SK-N-SH (cell line): ENCODE results near the gene STRADB. TPM values are rescaled to one million over a fixed set of nuclear protein-coding genes. Genes with fewer than 3 reads are reported as not detected.

Experiments used
- CTCF ChIA-PET: fragments of 300-600, 350-600 bp; formaldehyde crosslinking; extraction: SDS; loops from one replicate; lab custom pipeline; 2021; lab: Yijun Ruan, JAX
- POLR2A ChIA-PET: fragments of 350-600 bp; sonication (Branson Sonifier 250); formaldehyde crosslinking; extraction: SDS; loops from one replicate; lab custom pipeline; 2020; ENCODE audit warnings: antibody characterized with exemption, inconsistent platforms; lab: Yijun Ruan, JAX
- DNase-seq: peaks from one replicate; pipeline ENCODE4 v3.0.0; 2012
- H2AFZ ChIP-seq: fragments of 200-600 bp; sonication (generic); 2 replicates; pipeline ENCODE4 v1.8.1; 2016; ENCODE audit warnings: antibody characterized with exemption, mild to moderate bottlenecking, low read depth
- H3F3A ChIP-seq: fragments of 200-600 bp; sonication (generic); replicated peaks from 2 replicates; pipeline ENCODE3; 2016; ENCODE audit warnings: antibody characterized with exemption, mild to moderate bottlenecking; ENCODE audit not compliant: insufficient read depth
- H3K27ac ChIP-seq, 2 experiments: fragments of 200-500 bp in 1 of 2; fragments of 200-600 bp in 1 of 2; sonication (Bioruptor generic) in 1 of 2; sonication (generic), shearing (Covaris generic) in 1 of 2; 2 replicates each; pipeline versions ENCODE4 v1.5.1 to v1.6.1; 2014 to 2016; ENCODE audit warnings: low read depth in 2 of 2, inconsistent platforms in 1 of 2, low read length in 1 of 2, mild to moderate bottlenecking in 1 of 2, mixed read lengths in 1 of 2
- H3K27me3 ChIP-seq: fragments of 200-600 bp; sonication (generic), shearing (Covaris generic); 2 replicates; pipeline ENCODE4 v1.6.1; 2016; ENCODE audit warnings: mixed run types; ENCODE audit not compliant: insufficient read depth
- H3K36me3 ChIP-seq, 2 experiments: fragments of 200-500 bp in 1 of 2; fragments of 200-600 bp in 1 of 2; sonication (Bioruptor generic) in 1 of 2; sonication (generic) in 1 of 2; replicated peaks in 1 of 2; 2 replicates each; pipeline versions ENCODE3 to v1.5.1; 2014 to 2016; ENCODE audit warnings: low read length in 1 of 2, mild to moderate bottlenecking in 1 of 2; ENCODE audit not compliant: insufficient read depth in 2 of 2, control insufficient read depth in 1 of 2
- H3K4me1 ChIP-seq, 2 experiments: fragments of 200-500 bp in 1 of 2; fragments of 200-600 bp in 1 of 2; sonication (Bioruptor generic) in 1 of 2; sonication (generic), shearing (Covaris generic) in 1 of 2; 2 replicates each; pipeline versions ENCODE4 v1.5.1 to v1.6.1; 2014 to 2016; ENCODE audit warnings: low read depth in 1 of 2, low read length in 1 of 2, mixed run types in 1 of 2; ENCODE audit not compliant: insufficient read depth in 2 of 2, control insufficient read depth in 1 of 2
- H3K4me2 ChIP-seq: fragments of 200-600 bp; sonication (generic), shearing (Covaris generic); 2 replicates; pipeline ENCODE4 v1.6.1; 2017; ENCODE audit warnings: mixed run types
- H3K4me3 ChIP-seq, 2 experiments: fragments of 200-500 bp in 1 of 2; fragments of 200-600 bp in 1 of 2; sonication (Bioruptor generic) in 1 of 2; sonication (generic), shearing (Covaris generic) in 1 of 2; 2 replicates each; pipeline versions ENCODE4 v1.5.1 to v1.8.1; 2014 to 2016; ENCODE audit warnings: low read depth in 2 of 2, inconsistent platforms in 1 of 2, low read length in 1 of 2, mild to moderate bottlenecking in 1 of 2, mixed read lengths in 1 of 2, moderate library complexity in 1 of 2
- H3K79me2 ChIP-seq: fragments of 200-600 bp; sonication (generic); 2 replicates; pipeline ENCODE4 v1.8.1; 2017; ENCODE audit warnings: mild to moderate bottlenecking; ENCODE audit not compliant: insufficient read depth
- H3K9ac ChIP-seq: fragments of 200-600 bp; sonication (generic); 2 replicates; pipeline ENCODE4 v1.6.1; 2017; ENCODE audit warnings: mixed run types
- H3K9me2 ChIP-seq: fragments of 200-600 bp; sonication (generic); 2 replicates; pipeline ENCODE4 v1.6.1; 2017; ENCODE audit warnings: mixed run types
- H3K9me3 ChIP-seq: fragments of 200-600 bp; sonication (generic); 2 replicates; pipeline ENCODE4 v1.6.1; 2017; ENCODE audit warnings: mixed run types, mild to moderate bottlenecking, moderate library complexity
- H4K20me1 ChIP-seq: fragments of 200-600 bp; sonication (generic); 2 replicates; pipeline ENCODE4 v1.6.1; 2017; ENCODE audit warnings: mild to moderate bottlenecking, mixed run types; ENCODE audit not compliant: insufficient read depth
- FOSL2 ChIP-seq: IDR thresholded peaks from 2 replicates; pipeline ENCODE4 v1.4.0; 2012; ENCODE audit warnings: low read depth, mild to moderate bottlenecking, moderate library complexity, borderline replicate concordance
- GABPA ChIP-seq: IDR thresholded peaks from 2 replicates; pipeline ENCODE4 v1.4.0; 2012; ENCODE audit warnings: low read depth, mild to moderate bottlenecking
- GATA2 ChIP-seq: sonication (generic); formaldehyde crosslinking; IDR thresholded peaks from 2 replicates; pipeline ENCODE4 v1.5.0; 2020; ENCODE audit warnings: mild to moderate bottlenecking, missing genetic modification reagents
- IRF3 ChIP-seq: fragments of 150-350 bp; IDR thresholded peaks from 2 replicates; pipeline ENCODE4 v1.6.1; 2016; ENCODE audit warnings: mild to moderate bottlenecking, low read depth, low read length
- MAX ChIP-seq: IDR thresholded peaks from 2 replicates; pipeline ENCODE4 v1.4.0; 2012; ENCODE audit warnings: low read depth
- MEF2A ChIP-seq: IDR thresholded peaks from 2 replicates; pipeline ENCODE4 v1.4.0; 2012; ENCODE audit warnings: low read depth, borderline replicate concordance
- NFIC ChIP-seq: IDR thresholded peaks from 2 replicates; pipeline ENCODE4 v1.4.0; 2012; ENCODE audit warnings: borderline replicate concordance
- NRF1 ChIP-seq: IDR thresholded peaks from 2 replicates; pipeline ENCODE4 v1.6.1; 2012; ENCODE audit warnings: low read depth, mild to moderate bottlenecking, low read length
- PBX3 ChIP-seq: IDR thresholded peaks from 2 replicates; pipeline ENCODE4; 2012
- POLR2AphosphoS5 ChIP-seq: IDR thresholded peaks from 2 replicates; pipeline ENCODE4 v1.6.1; 2012; ENCODE audit warnings: low read depth, low read length
- RAD21 ChIP-seq: IDR thresholded peaks from 2 replicates; pipeline ENCODE4 v1.6.1; 2012; ENCODE audit warnings: mild to moderate bottlenecking, low read length
- RCOR1 ChIP-seq: fragments of 150-350 bp; IDR thresholded peaks from 2 replicates; pipeline ENCODE4 v1.6.1; 2017; ENCODE audit warnings: antibody characterized with exemption, low read length
- RFX5 ChIP-seq: IDR thresholded peaks from 2 replicates; pipeline ENCODE4 v1.6.1; 2012; ENCODE audit warnings: mild to moderate bottlenecking, improper control_type of control experiment, low read length
- RXRA ChIP-seq: IDR thresholded peaks from 2 replicates; pipeline ENCODE4 v1.4.0; 2012; ENCODE audit warnings: low read depth, mild to moderate bottlenecking, borderline replicate concordance
- SIN3A ChIP-seq: IDR thresholded peaks from 2 replicates; pipeline ENCODE4 v1.6.1; 2012; ENCODE audit warnings: low read depth, mild to moderate bottlenecking, low read length, moderate library complexity, borderline replicate concordance
- SMC3 ChIP-seq: IDR thresholded peaks from 2 replicates; pipeline ENCODE4 v1.6.1; 2012; ENCODE audit warnings: low read depth, low read length, improper control_type of control experiment
- whole genome bisulfite sequencing: methylation state at CpG from one replicate; pipeline ENCODE4 v1.1.6; 2017; ENCODE audit warnings: low lambda C conversion rate; 5-methylcytosine and 5-hydroxymethylcytosine counted together
- polyA plus RNA-seq, 3 experiments: library from polyadenylated mRNA; depleted of rRNA; stranded (reverse); fragments of >200 nt; gene quantifications; 2 replicates each; pipeline ENCODE4 v1.2.3, GENCODE V29; 2012

STRADB gene
- polyA plus RNA-seq, 1 of the 3 experiments (the other 2 are of a cell fraction): 27.0 TPM

- Histone ChIP-seq H3K36me3 (no peaks in the 10 kb centered on the region), H3K79me2 (no peaks in the 10 kb centered on the region), H3K27ac (no peak overlapping the region), H3K9me2 (no peaks in the 10 kb centered on the region), H3K4me2 (no peak overlapping the region), H3K4me3 (no peak overlapping the region), H4K20me1 (no peaks in the 10 kb centered on the region), H2AFZ (no peak overlapping the region), H3K9me3 (no peaks in the 10 kb centered on the region), H3K9ac (no peak overlapping the region), H3K4me1 (no peaks in the 10 kb centered on the region; a peak in 2 of 4 replicates), H3F3A (no peaks in the 10 kb centered on the region), H3K27me3 (no peaks in the 10 kb centered on the region)
- WGBS: 93% methylated on average over 4 of the region's 4 CpGs
- no peak for TF ChIP-seq RCOR1
- ChIA-PET CTCF (no interaction called here), POLR2A (no interaction called here)
- no peak for DNase-seq
These were observed 38.8 kb downstream of the STRADB start for GRCh38 chr2:201490291-201490690.

GRCh38 chr2:201496785-201497184 lies 45.2 kb downstream of the STRADB start:
- H3K9me3 ChIP-seq: no peaks in the 10 kb centered on the region
- POLR2A ChIA-PET: no interaction called here
- no peaks in the 10 kb centered on the region for H3K9me2 ChIP-seq
- H3K36me3 ChIP-seq: no peaks in the 10 kb centered on the region
- H3K4me3 ChIP-seq: no peak overlapping the region
- no peaks in the 10 kb centered on the region for H3K27me3 ChIP-seq
- CTCF ChIA-PET: no interaction called here
- no peaks in the 10 kb centered on the region for H3K4me1 ChIP-seq
- H3K9ac ChIP-seq: no peak overlapping the region
- no peak for TF ChIP-seq MAX
- TF ChIP-seq GABPA: no peak
- TF ChIP-seq SIN3A: no peak
- TF ChIP-seq PBX3: no peak
- no peak for TF ChIP-seq MEF2A
- TF ChIP-seq FOSL2: no peak
- WGBS: 54% methylated on average over 1 of the region's 1 CpG
- no peaks in the 10 kb centered on the region for H3F3A ChIP-seq
- no peak overlapping the region for H3K27ac ChIP-seq
- H2AFZ ChIP-seq: no peak overlapping the region
- H3K4me2 ChIP-seq: no peak overlapping the region
- DNase-seq: no peak
- no peaks in the 10 kb centered on the region for H4K20me1 ChIP-seq
- H3K79me2 ChIP-seq: no peaks in the 10 kb centered on the region

DNA sequence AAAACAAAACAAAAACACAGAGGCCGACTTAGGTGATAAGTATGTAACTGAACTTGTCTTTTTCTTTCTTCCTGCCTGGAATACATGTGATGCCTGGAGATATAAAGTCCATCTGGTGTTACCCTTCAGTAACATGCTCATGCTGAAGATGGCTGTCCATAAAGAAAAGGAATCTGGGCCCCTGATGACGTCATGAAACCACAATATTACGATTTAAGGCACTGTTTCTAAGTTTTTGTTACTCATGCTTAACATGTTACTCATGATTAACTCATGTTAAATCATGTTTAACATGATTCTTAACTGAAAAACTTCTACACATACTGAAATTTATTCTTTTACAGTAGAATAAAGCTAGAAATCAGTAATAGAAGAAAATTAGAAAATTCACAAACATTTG lies 49.0 kb downstream of the STRADB start:
- ChIA-PET POLR2A (no interaction called here), CTCF (no interaction called here)
- DNase-seq: no peak
- H3K36me3 ChIP-seq: no peaks in the 10 kb centered on the region
- no peak overlapping the region for H3K4me2 ChIP-seq
- H3K9me3 ChIP-seq: peaks cover 11% of the 10 kb centered on the region
- no peaks in the 10 kb centered on the region for H3K4me1 ChIP-seq
- H4K20me1 ChIP-seq: no peaks in the 10 kb centered on the region
- TF ChIP-seq NFIC: no peak
- no peak for TF ChIP-seq RFX5
- no peak for TF ChIP-seq GABPA
- no peak for TF ChIP-seq NRF1
- TF ChIP-seq IRF3: no peak
- TF ChIP-seq GATA2: no peak
- TF ChIP-seq POLR2AphosphoS5: no peak
- no peak for TF ChIP-seq RAD21
- no peak for TF ChIP-seq SMC3
- TF ChIP-seq RXRA: no peak
- H3K4me3 ChIP-seq: no peak overlapping the region
- H3K9me2 ChIP-seq: no peaks in the 10 kb centered on the region
- 65% methylated on average over 3 of the region's 3 CpGs for WGBS
- H3K9ac ChIP-seq: no peak overlapping the region
- H3K27ac ChIP-seq: no peak overlapping the region
- H3K27me3 ChIP-seq: no peaks in the 10 kb centered on the region
- H3K79me2 ChIP-seq: no peaks in the 10 kb centered on the region
- no peaks in the 10 kb centered on the region for H3F3A ChIP-seq
- no peak overlapping the region; the same call in 1 of the 2 replicates for H2AFZ ChIP-seq
